ENCODE results near the gene GBF1.
"Not testable (repeated sequence)": the region's sequence is repeated elsewhere in the genome, so short reads cannot be mapped to it uniquely, and the experiment has no call there.

GBF1 gene

GRCh38 chr10:102306006-102306405 is 60.7 kb downstream of the GBF1 start:
- no peak for DNase-seq

GRCh38 chr10:102306710-102307109 is 61.4 kb downstream of the GBF1 start:
- no peak for DNase-seq

- not testable (repeated sequence) for DNase-seq
Measured at GRCh38 chr10:102308318-102308717, 63.0 kb downstream of the GBF1 start.

- DNase-seq, result no peak
Measured at GRCh38 chr10:102309236-102309635, 63.9 kb downstream of the GBF1 start.

- no peak for DNase-seq
Measured at GRCh38 chr10:102309916-102310315, 64.6 kb downstream of the GBF1 start.

- no peak for DNase-seq
Measured at GRCh38 chr10:102310361-102311024, 65.2 kb downstream of the GBF1 start.

GRCh38 chr10:102311025-102311420 is 65.7 kb downstream of the GBF1 start:
- no peak for DNase-seq

- no peak for DNase-seq
Measured at GRCh38 chr10:102312683-102313082, 67.4 kb downstream of the GBF1 start.

GRCh38 chr10:102313221-102313896 is 68.0 kb downstream of the GBF1 start:
- DNase-seq, result no peak

GRCh38 chr10:102314801-102315200 is 69.5 kb downstream of the GBF1 start:
- DNase-seq, result no peak

- DNase-seq, result no peak
Measured at GRCh38 chr10:102316421-102316820, 71.1 kb downstream of the GBF1 start.

- peak; percentile 68 for DNase-seq
Measured at GRCh38 chr10:102322914-102323313, 77.6 kb downstream of the GBF1 start.

- no peak for DNase-seq
Measured at GRCh38 chr10:102324061-102324460, 78.7 kb downstream of the GBF1 start.

GRCh38 chr10:102326031-102326430 is 80.7 kb downstream of the GBF1 start:
- no peak for DNase-seq

GRCh38 chr10:102327002-102327401 is 81.7 kb downstream of the GBF1 start:
- no peak for DNase-seq

- DNase-seq, result no peak
Measured at GRCh38 chr10:102327641-102328040, 82.3 kb downstream of the GBF1 start.

GRCh38 chr10:102332772-102333171 is 87.4 kb downstream of the GBF1 start:
- DNase-seq, result no peak

- no peak for DNase-seq
Measured at GRCh38 chr10:102334101-102334500, 88.8 kb downstream of the GBF1 start.

GRCh38 chr10:102335184-102335583 is 89.9 kb downstream of the GBF1 start:
- DNase-seq, result no peak

GRCh38 chr10:102341038-102341688 is 95.8 kb downstream of the GBF1 start:
- no peak for DNase-seq

GRCh38 chr10:102342458-102342857 is 97.1 kb downstream of the GBF1 start:
- DNase-seq, result no peak

- DNase-seq, result no peak
Measured at GRCh38 chr10:102342958-102343357, 97.6 kb downstream of the GBF1 start.

- DNase-seq, result no peak
Measured at GRCh38 chr10:102344067-102344466, 98.7 kb downstream of the GBF1 start.

- no peak for DNase-seq
Measured at GRCh38 chr10:102347236-102347828, 102.0 kb downstream of the GBF1 start.

Measured in activated effector memory CD4-positive, alpha-beta T cell treated with anti-CD3 and anti-CD28 coated beads, Interleukin-2, amount 50 U/mL, for 16 hours (primary cell).